OCI-LY1 (cell line): Measurements from ENCODE around the gene KLHL40.

Experiments used
- H2AFZ ChIP-seq: fragments of 200-600 bp; sonication (generic), shearing (Covaris generic); 2 replicates; pipeline ENCODE4 v1.6.0; 2014; ENCODE audit warnings: antibody characterized with exemption, mild to moderate bottlenecking, low read length
- H3F3A ChIP-seq: fragments of 200-600 bp; sonication (generic), shearing (Covaris generic); 2 replicates; pipeline ENCODE4 v1.6.0; 2014; ENCODE audit warnings: mild to moderate bottlenecking, antibody characterized with exemption, low read length, moderate library complexity; ENCODE audit not compliant: insufficient read depth
- H3K27ac ChIP-seq: fragments of 200-600 bp; sonication (generic); 2 replicates; pipeline ENCODE4 v1.5.1; 2014; ENCODE audit warnings: low read length, mixed run types, mild to moderate bottlenecking, low read depth; ENCODE audit not compliant: poor library complexity, severe bottlenecking
- H3K27me3 ChIP-seq: fragments of 200-600 bp; sonication (generic); 2 replicates; pipeline ENCODE4 v1.6.0; 2014; ENCODE audit warnings: antibody characterized with exemption, mild to moderate bottlenecking, low read length, moderate library complexity; ENCODE audit not compliant: insufficient read depth
- H3K36me3 ChIP-seq: fragments of 200-600 bp; sonication (generic); 2 replicates; pipeline ENCODE4 v1.6.1; 2014; ENCODE audit warnings: mild to moderate bottlenecking, antibody characterized with exemption, low read length, moderate library complexity, mixed read lengths; ENCODE audit not compliant: insufficient read depth
- H3K4me1 ChIP-seq: fragments of 200-600 bp; sonication (generic); 2 replicates; pipeline ENCODE4 v1.5.1; 2014; ENCODE audit warnings: mild to moderate bottlenecking, low read length, moderate library complexity; ENCODE audit not compliant: insufficient read depth, severe bottlenecking
- H3K4me2 ChIP-seq: fragments of 200-600 bp; sonication (generic), shearing (Covaris generic); 2 replicates; pipeline ENCODE4 v1.6.1; 2014; ENCODE audit warnings: low read length
- H3K4me3 ChIP-seq: fragments of 200-600 bp; sonication (generic); 2 replicates; pipeline ENCODE4 v1.5.1; 2014; ENCODE audit warnings: low read length, low read depth, mild to moderate bottlenecking, mixed read lengths; ENCODE audit not compliant: poor library complexity, severe bottlenecking
- H3K79me2 ChIP-seq: fragments of 200-600 bp; shearing (Covaris generic); 2 replicates; pipeline ENCODE4 v1.6.1; 2016; ENCODE audit warnings: mixed run types, low read length, mixed read lengths; ENCODE audit not compliant: insufficient read depth
- H3K9ac ChIP-seq: fragments of 200-600 bp; sonication (generic), shearing (Covaris generic); 2 replicates; pipeline ENCODE4 v1.6.1; 2014; ENCODE audit warnings: mild to moderate bottlenecking, low read length, mixed read lengths
- H3K9me2 ChIP-seq: fragments of 200-600 bp; sonication (generic), shearing (Covaris generic); 2 replicates; pipeline ENCODE4 v1.6.1; 2014; ENCODE audit warnings: low read depth, mild to moderate bottlenecking, low read length, mixed read lengths
- H3K9me3 ChIP-seq: fragments of 200-600 bp; shearing (Covaris generic); 2 replicates; pipeline ENCODE4 v1.6.1; 2014; ENCODE audit warnings: low read length, mixed read lengths
- H4K20me1 ChIP-seq: fragments of 200-600 bp; sonication (generic), shearing (Covaris generic); 2 replicates; pipeline ENCODE4 v1.6.0; 2016; ENCODE audit warnings: mild to moderate bottlenecking, low read length; ENCODE audit not compliant: insufficient read depth
- EZH2 ChIP-seq: fragments of 200-600 bp; sonication (generic), shearing (Covaris generic); IDR thresholded peaks from 2 replicates; pipeline ENCODE4 v1.8.0; 2017; ENCODE audit warnings: borderline replicate concordance, mixed run types, mild to moderate bottlenecking, antibody characterized with exemption, low read length, moderate library complexity, mixed read lengths
- TF ChIP-seq, protein P1 (sequence below): fragments of 200-600 bp; sonication (generic), shearing (Covaris generic); IDR thresholded peaks from 2 replicates; pipeline ENCODE4 v1.5.1; 2017; ENCODE audit warnings: mild to moderate bottlenecking, antibody characterized with exemption, low read length, moderate library complexity, mixed read lengths

KLHL40 gene

GRCh38 chr3:42663581-42664437 lies 21.5 kb upstream of the KLHL40 start:
- H3F3A ChIP-seq = no peaks in the 10 kb centered on the region
- H3K27ac ChIP-seq = no peak overlapping the region
- H3K4me2 ChIP-seq = peak overlapping the region; percentile 53
- H3K9me3 ChIP-seq = no peaks in the 10 kb centered on the region
- H3K9ac ChIP-seq = no peak overlapping the region; the same call in 1 of the 2 replicates
- peaks cover 12% of the 10 kb centered on the region for H3K4me1 ChIP-seq
- no peaks in the 10 kb centered on the region for H4K20me1 ChIP-seq
- H3K27me3 ChIP-seq = no peaks in the 10 kb centered on the region
- H3K9me2 ChIP-seq = no peaks in the 10 kb centered on the region
- H2AFZ ChIP-seq = no peak overlapping the region
- H3K4me3 ChIP-seq = peak overlapping the region; percentile 45
- H3K36me3 ChIP-seq = no peaks in the 10 kb centered on the region
- no peaks in the 10 kb centered on the region for H3K79me2 ChIP-seq
- TF ChIP-seq EZH2 = no peak
- TF ChIP-seq, protein P1, sequence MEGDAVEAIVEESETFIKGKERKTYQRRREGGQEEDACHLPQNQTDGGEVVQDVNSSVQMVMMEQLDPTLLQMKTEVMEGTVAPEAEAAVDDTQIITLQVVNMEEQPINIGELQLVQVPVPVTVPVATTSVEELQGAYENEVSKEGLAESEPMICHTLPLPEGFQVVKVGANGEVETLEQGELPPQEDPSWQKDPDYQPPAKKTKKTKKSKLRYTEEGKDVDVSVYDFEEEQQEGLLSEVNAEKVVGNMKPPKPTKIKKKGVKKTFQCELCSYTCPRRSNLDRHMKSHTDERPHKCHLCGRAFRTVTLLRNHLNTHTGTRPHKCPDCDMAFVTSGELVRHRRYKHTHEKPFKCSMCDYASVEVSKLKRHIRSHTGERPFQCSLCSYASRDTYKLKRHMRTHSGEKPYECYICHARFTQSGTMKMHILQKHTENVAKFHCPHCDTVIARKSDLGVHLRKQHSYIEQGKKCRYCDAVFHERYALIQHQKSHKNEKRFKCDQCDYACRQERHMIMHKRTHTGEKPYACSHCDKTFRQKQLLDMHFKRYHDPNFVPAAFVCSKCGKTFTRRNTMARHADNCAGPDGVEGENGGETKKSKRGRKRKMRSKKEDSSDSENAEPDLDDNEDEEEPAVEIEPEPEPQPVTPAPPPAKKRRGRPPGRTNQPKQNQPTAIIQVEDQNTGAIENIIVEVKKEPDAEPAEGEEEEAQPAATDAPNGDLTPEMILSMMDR = no peak

GRCh38 chr3:42664438-42664803 lies 20.9 kb upstream of the KLHL40 start:
- no peak overlapping the region for H2AFZ ChIP-seq
- H3K4me1 ChIP-seq = peaks cover 12% of the 10 kb centered on the region
- peak overlapping the region; percentile 45 for H3K4me3 ChIP-seq
- H3K9ac ChIP-seq = 0 out of 2 replicates have a peak overlapping the region, but pooled peaks have one; percentile 17
- no peak overlapping the region for H3K27ac ChIP-seq
- H3K9me2 ChIP-seq = no peaks in the 10 kb centered on the region
- H3K36me3 ChIP-seq = no peaks in the 10 kb centered on the region
- H3F3A ChIP-seq = no peaks in the 10 kb centered on the region
- H4K20me1 ChIP-seq = no peaks in the 10 kb centered on the region
- TF ChIP-seq, protein P1 = no peak
- no peak for TF ChIP-seq EZH2
- H3K4me2 ChIP-seq = peak overlapping the region; percentile 53
- no peaks in the 10 kb centered on the region for H3K27me3 ChIP-seq
- H3K9me3 ChIP-seq = no peaks in the 10 kb centered on the region
- no peaks in the 10 kb centered on the region for H3K79me2 ChIP-seq

- H3K4me1 ChIP-seq = peaks cover 12% of the 10 kb centered on the region
- H3F3A ChIP-seq = no peaks in the 10 kb centered on the region
- H3K9me2 ChIP-seq = no peaks in the 10 kb centered on the region
- H4K20me1 ChIP-seq = no peaks in the 10 kb centered on the region
- H2AFZ ChIP-seq = no peak overlapping the region
- no peaks in the 10 kb centered on the region for H3K36me3 ChIP-seq
- TF ChIP-seq, protein P1 = no peak
- TF ChIP-seq EZH2 = no peak
- no peak overlapping the region for H3K27ac ChIP-seq
- no peaks in the 10 kb centered on the region for H3K9me3 ChIP-seq
- H3K79me2 ChIP-seq = no peaks in the 10 kb centered on the region
- no peak overlapping the region for H3K9ac ChIP-seq
- no peaks in the 10 kb centered on the region for H3K27me3 ChIP-seq
- no peak overlapping the region for H3K4me3 ChIP-seq
- no peak overlapping the region for H3K4me2 ChIP-seq
Measured at GRCh38 chr3:42665050-42665878, 20.1 kb upstream of the KLHL40 start.
